SU-DHL-6 (cell line): Measurements from ENCODE around the gene MDFI.

ENCODE experiments used
- H2AFZ ChIP-seq: fragments of 200-600 bp; sonication (generic); 2 replicates; pipeline ENCODE4 v1.6.1; 2014; ENCODE audit warnings: low read depth, mild to moderate bottlenecking, moderate library complexity, mixed read lengths, antibody characterized with exemption, low read length; ENCODE audit not compliant: severe bottlenecking
- H3F3A ChIP-seq: fragments of 200-600 bp; shearing (Covaris generic); 2 replicates; pipeline ENCODE4 v1.6.0; 2016; ENCODE audit warnings: antibody characterized with exemption, mild to moderate bottlenecking; ENCODE audit not compliant: insufficient read depth
- H3K27ac ChIP-seq: fragments of 200-600 bp; sonication (generic); 2 replicates; pipeline ENCODE4 v1.5.1; 2016; ENCODE audit warnings: low read depth, mild to moderate bottlenecking, low read length, moderate library complexity, mixed read lengths
- H3K27me3 ChIP-seq: fragments of 200-600 bp; sonication (generic), shearing (Covaris generic); 2 replicates; pipeline ENCODE4 v1.6.0; 2014; ENCODE audit warnings: mild to moderate bottlenecking, low read length
- H3K36me3 ChIP-seq: fragments of 200-600 bp; sonication (generic); 2 replicates; pipeline ENCODE4 v1.6.1; 2014; ENCODE audit warnings: mild to moderate bottlenecking, low read length, mixed read lengths
- H3K4me2 ChIP-seq: fragments of 300-600, 200-600 bp; shearing (Covaris generic), sonication (generic); 2 replicates; pipeline ENCODE4 v1.6.0; 2014; ENCODE audit warnings: low read length, low read depth, mild to moderate bottlenecking; ENCODE audit not compliant: poor library complexity, severe bottlenecking
- H3K4me3 ChIP-seq: fragments of 200-600 bp; sonication (generic); 2 replicates; pipeline ENCODE4 v1.5.1; 2014; ENCODE audit warnings: antibody characterized with exemption, low read length, mild to moderate bottlenecking, mixed read lengths; ENCODE audit not compliant: insufficient read depth, poor library complexity, severe bottlenecking
- H3K79me2 ChIP-seq: fragments of 200-600 bp; sonication (generic); 2 replicates; pipeline ENCODE4 v1.6.1; 2014; ENCODE audit warnings: mild to moderate bottlenecking, low read length, moderate library complexity; ENCODE audit not compliant: insufficient read depth
- H3K9ac ChIP-seq: fragments of 200-600 bp; sonication (generic); 2 replicates; pipeline ENCODE4 v1.7.0; 2014; ENCODE audit warnings: mild to moderate bottlenecking, low read length
- H3K9me2 ChIP-seq: fragments of 200-600 bp; sonication (generic); replicated peaks from 2 replicates; pipeline ENCODE4 v1.6.1; 2014; ENCODE audit warnings: low read length; ENCODE audit not compliant: insufficient read depth
- H3K9me3 ChIP-seq: fragments of 200-600 bp; sonication (generic); 2 replicates; pipeline ENCODE4 v1.6.1; 2014; ENCODE audit warnings: low read length, mixed read lengths; ENCODE audit not compliant: insufficient read depth
- H4K20me1 ChIP-seq: fragments of 200-600 bp; sonication (generic); 2 replicates; pipeline ENCODE4 v1.6.1; 2014; ENCODE audit warnings: low read depth, mild to moderate bottlenecking, antibody characterized with exemption, low read length, moderate library complexity, mixed read lengths
- EZH2phosphoT487 ChIP-seq: fragments of 200-600 bp; sonication (generic), shearing (Covaris generic); conservative IDR thresholded peaks from 2 replicates; pipeline ENCODE4 v1.6.1; 2018; ENCODE audit warnings: mild to moderate bottlenecking, antibody characterized with exemption, low read length, moderate library complexity, mixed read lengths
- TF ChIP-seq, protein P1 (sequence below): fragments of 200-600 bp; sonication (generic); IDR thresholded peaks from one replicate; pipeline ENCODE4 v1.5.1; 2017; ENCODE audit warnings: antibody characterized with exemption, mild to moderate bottlenecking, low read length, moderate library complexity; ENCODE audit not compliant: insufficient read depth, poor library complexity, severe bottlenecking

MDFI gene

GRCh38 chr6:41608443-41609151 is 29.7 kb upstream of the MDFI start:
- TF ChIP-seq, protein P1, sequence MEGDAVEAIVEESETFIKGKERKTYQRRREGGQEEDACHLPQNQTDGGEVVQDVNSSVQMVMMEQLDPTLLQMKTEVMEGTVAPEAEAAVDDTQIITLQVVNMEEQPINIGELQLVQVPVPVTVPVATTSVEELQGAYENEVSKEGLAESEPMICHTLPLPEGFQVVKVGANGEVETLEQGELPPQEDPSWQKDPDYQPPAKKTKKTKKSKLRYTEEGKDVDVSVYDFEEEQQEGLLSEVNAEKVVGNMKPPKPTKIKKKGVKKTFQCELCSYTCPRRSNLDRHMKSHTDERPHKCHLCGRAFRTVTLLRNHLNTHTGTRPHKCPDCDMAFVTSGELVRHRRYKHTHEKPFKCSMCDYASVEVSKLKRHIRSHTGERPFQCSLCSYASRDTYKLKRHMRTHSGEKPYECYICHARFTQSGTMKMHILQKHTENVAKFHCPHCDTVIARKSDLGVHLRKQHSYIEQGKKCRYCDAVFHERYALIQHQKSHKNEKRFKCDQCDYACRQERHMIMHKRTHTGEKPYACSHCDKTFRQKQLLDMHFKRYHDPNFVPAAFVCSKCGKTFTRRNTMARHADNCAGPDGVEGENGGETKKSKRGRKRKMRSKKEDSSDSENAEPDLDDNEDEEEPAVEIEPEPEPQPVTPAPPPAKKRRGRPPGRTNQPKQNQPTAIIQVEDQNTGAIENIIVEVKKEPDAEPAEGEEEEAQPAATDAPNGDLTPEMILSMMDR = no peak
- no peak for TF ChIP-seq EZH2phosphoT487
- Histone ChIP-seq H3K27me3 (no peaks in the 10 kb centered on the region), H3K27ac (no peak overlapping the region), H3K4me2 (no peak overlapping the region), H2AFZ (no peak overlapping the region), H3K4me3 (no peak overlapping the region), H3K79me2 (no peaks in the 10 kb centered on the region), H3K9ac (no peak overlapping the region), H4K20me1 (no peaks in the 10 kb centered on the region), H3K36me3 (no peaks in the 10 kb centered on the region), H3K9me2 (no peaks in the 10 kb centered on the region), H3K9me3 (no peaks in the 10 kb centered on the region), H3F3A (no peaks in the 10 kb centered on the region)

DNA sequence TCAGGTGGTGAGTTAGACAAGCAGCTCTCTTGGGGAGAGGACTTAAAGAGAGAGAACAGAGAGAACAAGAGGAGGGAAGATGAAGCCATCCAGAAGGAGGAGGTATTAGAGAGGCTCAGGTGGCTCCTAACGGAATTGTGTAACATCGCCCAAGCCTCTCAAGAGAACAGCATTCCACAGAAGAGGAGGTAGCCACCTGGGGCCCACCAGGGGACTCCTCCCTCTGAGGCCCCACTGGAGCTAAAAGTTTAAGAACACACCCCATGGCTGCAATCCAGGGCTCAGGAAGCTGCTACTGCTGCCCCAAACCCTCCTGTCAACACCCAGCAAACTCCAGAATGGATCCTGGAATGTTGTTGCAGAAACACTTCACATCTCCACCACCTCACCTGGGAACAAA is 23.6 kb upstream of the MDFI start:
- H4K20me1 ChIP-seq = no peaks in the 10 kb centered on the region
- H3F3A ChIP-seq = no peaks in the 10 kb centered on the region
- H2AFZ ChIP-seq = no peak overlapping the region
- H3K4me3 ChIP-seq = no peak overlapping the region
- H3K27ac ChIP-seq = no peak overlapping the region
- H3K79me2 ChIP-seq = no peaks in the 10 kb centered on the region
- TF ChIP-seq EZH2phosphoT487 = no peak
- TF ChIP-seq, protein P1 = no peak
- no peaks in the 10 kb centered on the region for H3K9me2 ChIP-seq
- no peaks in the 10 kb centered on the region for H3K36me3 ChIP-seq
- H3K9ac ChIP-seq = no peak overlapping the region
- no peak overlapping the region for H3K4me2 ChIP-seq
- H3K27me3 ChIP-seq = no peaks in the 10 kb centered on the region
- no peaks in the 10 kb centered on the region for H3K9me3 ChIP-seq

GRCh38 chr6:41615311-41615710 is 23.0 kb upstream of the MDFI start:
- no peaks in the 10 kb centered on the region for H3F3A ChIP-seq
- H3K9me3 ChIP-seq = no peaks in the 10 kb centered on the region
- no peaks in the 10 kb centered on the region for H3K9me2 ChIP-seq
- H2AFZ ChIP-seq = no peak overlapping the region
- H3K4me2 ChIP-seq = no peak overlapping the region
- no peaks in the 10 kb centered on the region for H3K27me3 ChIP-seq
- no peaks in the 10 kb centered on the region for H4K20me1 ChIP-seq
- H3K36me3 ChIP-seq = no peaks in the 10 kb centered on the region
- no peaks in the 10 kb centered on the region for H3K79me2 ChIP-seq
- H3K4me3 ChIP-seq = no peak overlapping the region
- TF ChIP-seq, protein P1 = no peak
- no peak for TF ChIP-seq EZH2phosphoT487
- no peak overlapping the region for H3K9ac ChIP-seq
- H3K27ac ChIP-seq = no peak overlapping the region
